Loucy (cell line): ENCODE data around the gene SYNDIG1.

ENCODE experiments used
- H2AFZ ChIP-seq: fragments of 200-600 bp; sonication (generic); 2 replicates; pipeline ENCODE4 v1.6.0; 2016; ENCODE audit warnings: antibody characterized with exemption, mild to moderate bottlenecking, low read length, moderate library complexity
- H3F3A ChIP-seq: fragments of 200-600 bp; 2 replicates; pipeline ENCODE4 v1.6.0; 2016; ENCODE audit warnings: antibody characterized with exemption, low read depth, mild to moderate bottlenecking
- H3K27me3 ChIP-seq: fragments of 200-600 bp; sonication (generic); 2 replicates; pipeline ENCODE4 v1.6.1; 2014; ENCODE audit warnings: low read length, mild to moderate bottlenecking; ENCODE audit not compliant: insufficient read depth, poor library complexity, severe bottlenecking
- H3K36me3 ChIP-seq: fragments of 200-600 bp; sonication (generic); 2 replicates; pipeline ENCODE4 v1.6.1; 2016; ENCODE audit warnings: low read length; ENCODE audit not compliant: insufficient read depth
- H3K4me1 ChIP-seq: fragments of 200-600 bp; sonication (generic); 2 replicates; pipeline ENCODE4 v1.5.1; 2014; ENCODE audit warnings: low read length, mild to moderate bottlenecking; ENCODE audit not compliant: insufficient read depth, poor library complexity, severe bottlenecking
- H3K4me2 ChIP-seq: fragments of 200-600 bp; sonication (generic); 2 replicates; pipeline ENCODE4 v1.6.0; 2014; ENCODE audit warnings: antibody characterized with exemption, low read length, low read depth, mild to moderate bottlenecking; ENCODE audit not compliant: poor library complexity, severe bottlenecking
- H3K4me3 ChIP-seq: fragments of 200-600 bp; sonication (generic); 2 replicates; pipeline ENCODE4 v1.5.1; 2014; ENCODE audit warnings: low read length, mild to moderate bottlenecking, mixed read lengths; ENCODE audit not compliant: poor library complexity, severe bottlenecking
- H3K79me2 ChIP-seq: fragments of 200-600 bp; sonication (generic); 2 replicates; pipeline ENCODE4 v1.6.1; 2014; ENCODE audit warnings: low read length; ENCODE audit not compliant: insufficient read depth
- H3K9ac ChIP-seq: fragments of 200-600 bp; sonication (generic); 2 replicates; pipeline ENCODE4 v1.6.0; 2014; ENCODE audit warnings: mild to moderate bottlenecking, low read depth, low read length, moderate library complexity; ENCODE audit not compliant: poor library complexity, severe bottlenecking
- H3K9me2 ChIP-seq: fragments of 200-600 bp; sonication (generic); replicated peaks from 2 replicates; pipeline ENCODE4 v1.6.1; 2016; ENCODE audit warnings: low read depth, low read length, mixed read lengths
- H3K9me3 ChIP-seq: fragments of 200-600 bp; sonication (generic); 2 replicates; pipeline ENCODE4 v1.6.1; 2014; ENCODE audit warnings: mild to moderate bottlenecking, antibody characterized with exemption, low read length, low read depth; ENCODE audit not compliant: insufficient read depth
- H4K20me1 ChIP-seq: fragments of 200-600 bp; sonication (generic); 2 replicates; pipeline ENCODE4 v1.6.0; 2014; ENCODE audit warnings: antibody characterized with exemption, low read length, mild to moderate bottlenecking; ENCODE audit not compliant: insufficient read depth, poor library complexity, severe bottlenecking
- CTCF ChIP-seq: fragments of 200-600 bp; sonication (generic); conservative IDR thresholded peaks from 2 replicates; pipeline ENCODE4 v1.5.1; 2014; ENCODE audit warnings: mild to moderate bottlenecking, antibody characterized with exemption, low read length
- EZH2phosphoT487 ChIP-seq: fragments of 200-600 bp; IDR thresholded peaks from 2 replicates; pipeline ENCODE4 v1.6.1; 2018; ENCODE audit warnings: antibody characterized with exemption, mild to moderate bottlenecking, moderate library complexity, borderline replicate concordance

SYNDIG1 gene

GRCh38 chr20:24580006-24580405, 110.6 kb downstream of the SYNDIG1 start:
- no peak overlapping the region for H3K9ac ChIP-seq
- H3F3A ChIP-seq = no peaks in the 10 kb centered on the region
- no peaks in the 10 kb centered on the region for H4K20me1 ChIP-seq
- H3K4me1 ChIP-seq = no peaks in the 10 kb centered on the region
- no peak overlapping the region for H3K4me3 ChIP-seq
- H3K79me2 ChIP-seq = no peaks in the 10 kb centered on the region
- no peaks in the 10 kb centered on the region for H3K36me3 ChIP-seq
- no peak overlapping the region for H3K4me2 ChIP-seq
- H3K9me2 ChIP-seq = no peaks in the 10 kb centered on the region
- TF ChIP-seq CTCF (no peak), EZH2phosphoT487 (no peak)
- no peaks in the 10 kb centered on the region for H3K27me3 ChIP-seq
- H2AFZ ChIP-seq = no peak overlapping the region
- H3K9me3 ChIP-seq = no peaks in the 10 kb centered on the region; the same call in 1 of the 2 replicates

- no peak overlapping the region for H3K9ac ChIP-seq
- no peaks in the 10 kb centered on the region; the same call in 1 of the 2 replicates for H3K9me3 ChIP-seq
- TF ChIP-seq CTCF (no peak), EZH2phosphoT487 (no peak)
- H3F3A ChIP-seq = no peaks in the 10 kb centered on the region
- no peak overlapping the region for H3K4me3 ChIP-seq
- no peaks in the 10 kb centered on the region for H3K4me1 ChIP-seq
- H3K9me2 ChIP-seq = no peaks in the 10 kb centered on the region
- H3K36me3 ChIP-seq = no peaks in the 10 kb centered on the region
- no peak overlapping the region for H3K4me2 ChIP-seq
- H2AFZ ChIP-seq = no peak overlapping the region
- H4K20me1 ChIP-seq = no peaks in the 10 kb centered on the region
- H3K27me3 ChIP-seq = no peaks in the 10 kb centered on the region
- no peaks in the 10 kb centered on the region for H3K79me2 ChIP-seq
These were observed 111.4 kb downstream of the SYNDIG1 start for GRCh38 chr20:24580855-24581254.

- H2AFZ ChIP-seq = no peak overlapping the region
- no peak overlapping the region for H3K9ac ChIP-seq
These were observed 112.2 kb downstream of the SYNDIG1 start for GRCh38 chr20:24581443-24582170.

More at GRCh38 chr20:24581443-24582170, 112.2 kb downstream of the SYNDIG1 start:
- no peak overlapping the region for H3K4me2 ChIP-seq
- no peaks in the 10 kb centered on the region for H3K27me3 ChIP-seq
- no peaks in the 10 kb centered on the region for H3F3A ChIP-seq
- H3K9me2 ChIP-seq = no peaks in the 10 kb centered on the region
- no peak overlapping the region for H3K4me3 ChIP-seq
- no peaks in the 10 kb centered on the region for H3K79me2 ChIP-seq
- TF ChIP-seq CTCF = no peak
- no peak for TF ChIP-seq EZH2phosphoT487
- H3K9me3 ChIP-seq = no peaks in the 10 kb centered on the region; the same call in 1 of the 2 replicates
- H3K4me1 ChIP-seq = no peaks in the 10 kb centered on the region
- no peaks in the 10 kb centered on the region for H4K20me1 ChIP-seq
- H3K36me3 ChIP-seq = no peaks in the 10 kb centered on the region
